ENCODE measurements around the gene NKAIN1.

GRCh38 chr1:31143455-31143854, 96.2 kb downstream of the NKAIN1 start:
- TF ChIP-seq, protein P1, sequence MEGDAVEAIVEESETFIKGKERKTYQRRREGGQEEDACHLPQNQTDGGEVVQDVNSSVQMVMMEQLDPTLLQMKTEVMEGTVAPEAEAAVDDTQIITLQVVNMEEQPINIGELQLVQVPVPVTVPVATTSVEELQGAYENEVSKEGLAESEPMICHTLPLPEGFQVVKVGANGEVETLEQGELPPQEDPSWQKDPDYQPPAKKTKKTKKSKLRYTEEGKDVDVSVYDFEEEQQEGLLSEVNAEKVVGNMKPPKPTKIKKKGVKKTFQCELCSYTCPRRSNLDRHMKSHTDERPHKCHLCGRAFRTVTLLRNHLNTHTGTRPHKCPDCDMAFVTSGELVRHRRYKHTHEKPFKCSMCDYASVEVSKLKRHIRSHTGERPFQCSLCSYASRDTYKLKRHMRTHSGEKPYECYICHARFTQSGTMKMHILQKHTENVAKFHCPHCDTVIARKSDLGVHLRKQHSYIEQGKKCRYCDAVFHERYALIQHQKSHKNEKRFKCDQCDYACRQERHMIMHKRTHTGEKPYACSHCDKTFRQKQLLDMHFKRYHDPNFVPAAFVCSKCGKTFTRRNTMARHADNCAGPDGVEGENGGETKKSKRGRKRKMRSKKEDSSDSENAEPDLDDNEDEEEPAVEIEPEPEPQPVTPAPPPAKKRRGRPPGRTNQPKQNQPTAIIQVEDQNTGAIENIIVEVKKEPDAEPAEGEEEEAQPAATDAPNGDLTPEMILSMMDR (IDR thresholded peaks at IDR 0.05 in 8 of 11, conservative IDR thresholded peaks at IDR 0.05 in 3 of 11) = no peak
- no peak for TF ChIP-seq POLR2AphosphoS5 (IDR thresholded peaks at IDR 0.05)
